Measurements from ENCODE around the gene TMEM212. TPM values are rescaled to one million over a fixed set of nuclear protein-coding genes. Genes with fewer than 3 reads are reported as not detected.

The TMEM212 gene
- total and polyA plus RNA-seq, 11 donors, result not detected

- Histone ChIP-seq H3K36me3 (no peaks in the 10 kb centered on the region), H3K27ac (peak overlapping the region in 10 of 12 donors; percentile 4 to 85 (median 44)), H3K27me3 (no peaks in the 10 kb centered on the region), H3K4me1 (peaks cover 0 to 38% (median 18%) of the 10 kb centered on the region in 12 donors), H3K9me3 (no peaks in the 10 kb centered on the region), H3K4me3 (no peak overlapping the region)
- no peak for DNase-seq
- intact Hi-C loops (cut with DNase I), result no loop called here
- TF ChIP-seq POLR2A (IDR thresholded peaks at IDR 0.05), result no peak
- TF ChIP-seq, protein P1, sequence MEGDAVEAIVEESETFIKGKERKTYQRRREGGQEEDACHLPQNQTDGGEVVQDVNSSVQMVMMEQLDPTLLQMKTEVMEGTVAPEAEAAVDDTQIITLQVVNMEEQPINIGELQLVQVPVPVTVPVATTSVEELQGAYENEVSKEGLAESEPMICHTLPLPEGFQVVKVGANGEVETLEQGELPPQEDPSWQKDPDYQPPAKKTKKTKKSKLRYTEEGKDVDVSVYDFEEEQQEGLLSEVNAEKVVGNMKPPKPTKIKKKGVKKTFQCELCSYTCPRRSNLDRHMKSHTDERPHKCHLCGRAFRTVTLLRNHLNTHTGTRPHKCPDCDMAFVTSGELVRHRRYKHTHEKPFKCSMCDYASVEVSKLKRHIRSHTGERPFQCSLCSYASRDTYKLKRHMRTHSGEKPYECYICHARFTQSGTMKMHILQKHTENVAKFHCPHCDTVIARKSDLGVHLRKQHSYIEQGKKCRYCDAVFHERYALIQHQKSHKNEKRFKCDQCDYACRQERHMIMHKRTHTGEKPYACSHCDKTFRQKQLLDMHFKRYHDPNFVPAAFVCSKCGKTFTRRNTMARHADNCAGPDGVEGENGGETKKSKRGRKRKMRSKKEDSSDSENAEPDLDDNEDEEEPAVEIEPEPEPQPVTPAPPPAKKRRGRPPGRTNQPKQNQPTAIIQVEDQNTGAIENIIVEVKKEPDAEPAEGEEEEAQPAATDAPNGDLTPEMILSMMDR (IDR thresholded peaks at IDR 0.05), result no peak
- 50 to 68% (median 55%) methylated on average over 2 of the region's 2 CpGs for WGBS, 4 donors
- ATAC-seq, result peak; percentile 56 to 82 (median 71)
Measured at GRCh38 chr3:171874251-171874681, 31.1 kb downstream of the TMEM212 start.

GRCh38 chr3:171874879-171875278 is 31.7 kb downstream of the TMEM212 start:
- ATAC-seq, result peak in 2 of 4 donors; percentile 38 to 48
- no peak for TF ChIP-seq POLR2A (IDR thresholded peaks at IDR 0.05)
- TF ChIP-seq, protein P1 (IDR thresholded peaks at IDR 0.05), result no peak
- Histone ChIP-seq H3K4me1 (peaks cover 0 to 38% (median 18%) of the 10 kb centered on the region in 12 donors), H3K27me3 (no peaks in the 10 kb centered on the region), H3K27ac (peak overlapping the region in 9 of 12 donors; percentile 4 to 85 (median 46)), H3K9me3 (no peaks in the 10 kb centered on the region), H3K4me3 (no peak overlapping the region), H3K36me3 (no peaks in the 10 kb centered on the region)
- DNase-seq, result no peak
- 63 to 69% (median 65%) methylated on average over 4 of the region's 4 CpGs for WGBS, 4 donors
- intact Hi-C loops (cut with DNase I), result no loop called here

DNA sequence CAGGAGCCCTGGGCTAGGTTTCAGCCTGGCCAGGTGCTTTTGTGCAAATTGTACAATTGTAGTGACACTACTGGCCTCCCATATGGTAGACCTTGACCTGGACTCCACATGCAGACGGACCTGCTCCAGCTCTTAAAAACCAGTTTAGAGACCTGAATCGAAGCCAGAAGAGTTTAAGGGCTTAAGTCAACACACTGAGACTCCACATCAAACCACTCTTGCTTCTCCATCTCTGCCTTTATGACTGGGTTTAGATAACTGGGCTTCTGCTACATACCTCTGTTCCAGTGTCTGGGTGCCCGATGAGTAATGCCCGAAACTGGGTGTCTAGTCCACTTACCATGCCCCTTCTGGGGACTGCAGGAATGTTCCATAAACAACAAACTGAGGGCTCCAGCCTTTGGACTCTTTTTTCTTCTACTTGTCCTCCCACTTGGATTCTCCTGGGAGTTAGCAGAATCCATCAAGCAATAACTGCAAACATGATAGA is 32.8 kb downstream of the TMEM212 start:
- 84 to 91% (median 87%) methylated on average over 4 of the region's 4 CpGs for WGBS, 4 donors
- Histone ChIP-seq H3K27me3 (no peaks in the 10 kb centered on the region), H3K36me3 (no peaks in the 10 kb centered on the region), H3K4me3 (no peak overlapping the region), H3K27ac (peak overlapping the region in 2 of 12 donors; percentile 43), H3K9me3 (no peaks in the 10 kb centered on the region), H3K4me1 (peaks cover 0 to 38% (median 18%) of the 10 kb centered on the region in 12 donors)
- TF ChIP-seq, protein P1 (IDR thresholded peaks at IDR 0.05), result no peak
- no peak for TF ChIP-seq POLR2A (IDR thresholded peaks at IDR 0.05)
- intact Hi-C loops (cut with DNase I), result no loop called here
- ATAC-seq, result no peak
- no peak for DNase-seq

DNA sequence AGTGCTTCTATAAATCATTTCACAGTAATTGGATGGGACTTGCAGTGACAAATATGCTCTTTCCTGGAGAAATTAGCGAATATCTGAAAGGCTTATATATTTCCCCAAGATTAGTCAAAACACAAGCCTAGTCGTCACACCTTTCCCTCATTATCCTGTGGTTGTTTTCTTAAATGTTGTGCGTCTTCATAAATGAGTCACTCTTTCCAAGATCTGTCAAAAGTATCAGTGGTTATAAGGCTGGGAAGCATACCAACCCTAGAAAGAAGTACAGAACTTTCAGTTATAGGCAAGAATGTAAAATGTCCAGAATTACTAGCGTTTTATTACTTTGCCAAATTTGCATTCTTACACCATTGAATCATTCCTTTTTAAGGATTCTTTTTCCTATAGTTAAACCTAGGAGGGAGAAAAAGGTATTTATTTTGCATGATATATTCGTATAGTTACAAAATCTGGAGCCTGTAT is 33.6 kb downstream of the TMEM212 start:
- no peaks in the 10 kb centered on the region for H3K27me3 ChIP-seq
- intact Hi-C loops (cut with DNase I), result no loop called here
- peaks cover 0 to 38% (median 18%) of the 10 kb centered on the region in 12 donors for H3K4me1 ChIP-seq
- no peaks in the 10 kb centered on the region for H3K9me3 ChIP-seq
- H3K36me3 ChIP-seq, result no peaks in the 10 kb centered on the region
- H3K27ac ChIP-seq, result peak overlapping the region in 2 of 12 donors; percentile 43
- no peak for DNase-seq
- H3K4me3 ChIP-seq, result no peak overlapping the region
- TF ChIP-seq POLR2A (IDR thresholded peaks at IDR 0.05), result no peak
- TF ChIP-seq, protein P1 (IDR thresholded peaks at IDR 0.05), result no peak
- WGBS, 4 donors, result 72 to 78% (median 75%) methylated on average over 5 of the region's 5 CpGs
- ATAC-seq, result no peak

All from heart left ventricle (tissue), 16 donors.